Measurements from ENCODE around the gene SMIM33. TPM values are rescaled to one million over a fixed set of nuclear protein-coding genes. Genes with fewer than 3 reads are reported as not detected.
"Not testable (repeated sequence)": the region's sequence is repeated elsewhere in the genome, so short reads cannot be mapped to it uniquely, and the experiment has no call there.

The SMIM33 gene
- total RNA-seq, 5 donors from 2014 or later (not counting 1 experiment from before 2014, with no cell fraction given): 0.13 to 1.1 (median 0.47) TPM

- WGBS (ENCODE audit: insufficient coverage): 68% methylated on average over 4 of the region's 5 CpGs
- H3K27ac Mint-ChIP-seq: peak overlapping the region in 1 of 2 donors; percentile 58
- peak; percentile 61 to 68 (median 62) for ATAC-seq (replicated peaks in 1 of 4)
These were observed 42.6 kb downstream of the SMIM33 start for GRCh38 chr5:139513434-139513833.

DNA sequence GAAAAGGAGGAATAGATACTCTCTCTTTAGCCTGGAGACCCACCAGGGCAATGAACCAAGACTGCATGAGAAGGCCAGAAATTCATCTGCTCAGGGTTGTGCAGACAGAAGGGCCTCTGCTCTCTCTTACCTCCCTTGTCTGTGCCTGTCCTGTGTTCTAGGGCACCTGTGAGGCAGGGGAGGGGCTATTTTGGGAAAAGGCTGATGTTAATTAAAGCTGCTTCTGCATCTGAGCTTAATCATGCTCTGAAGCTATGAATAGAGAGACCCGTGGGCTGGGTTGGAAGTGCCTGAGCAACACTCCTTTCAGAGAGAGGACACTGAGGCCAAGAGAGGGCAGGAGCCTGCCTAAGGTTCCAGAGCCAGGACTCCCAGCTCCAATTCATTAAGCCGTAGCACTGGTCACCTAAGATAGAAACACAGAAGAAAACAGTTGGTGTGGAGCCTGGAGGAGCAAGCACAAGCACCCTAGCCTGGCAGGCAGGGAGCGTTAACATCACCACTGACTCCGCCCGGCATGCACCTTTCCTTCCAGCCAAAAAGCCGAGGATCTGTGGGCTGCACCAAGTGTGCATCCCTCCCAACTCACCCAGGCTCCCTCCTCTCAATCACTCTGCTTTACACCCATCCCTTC, 43.2 kb downstream of the SMIM33 start:
- 100% methylated on average over 1 of the region's 6 CpGs for WGBS (ENCODE audit: insufficient coverage)
- Mint-ChIP-seq H3K27ac (peak overlapping the region in 1 of 2 donors; percentile 58), H3K4me3 (peak overlapping the region in 1 of 3 donors; percentile 21), H3K27me3 (no peaks in the 10 kb centered on the region), H3K9me3 (no peaks in the 10 kb centered on the region), H3K36me3 (no peaks in the 10 kb centered on the region), H3K4me1 (peaks cover 46 to 56% (median 53%) of the 10 kb centered on the region in 3 donors)
- ATAC-seq (replicated peaks in 1 of 4) (no peak), DNase-seq (no peak)
- Histone ChIP-seq H3K36me3 (ENCODE audit: control insufficient read depth in 2 of 2, extremely low read depth in 1 of 2, insufficient read depth in 1 of 2, low read length in 1 of 2) (no peaks in the 10 kb centered on the region), H3K4me1 (ENCODE audit: control insufficient read depth in 1 of 2, extremely low read depth in 1 of 2, insufficient read depth in 2 of 2, low read length in 2 of 2) (peaks cover 6 to 45% of the 10 kb centered on the region in 2 experiments), H3K9me3 (no peaks in the 10 kb centered on the region), H3K27ac (ENCODE audit: low read length) (no peak overlapping the region), H3K27me3 (replicated peaks in 1 of 2; ENCODE audit: control insufficient read depth in 2 of 2, extremely low read depth in 1 of 2, insufficient read depth in 2 of 2, low read length in 1 of 2) (peaks cover 0 to 3% of the 10 kb centered on the region in 2 experiments), H3K4me3 (ENCODE audit: control insufficient read depth in 1 of 2, extremely low read depth in 1 of 2, low read length in 1 of 2) (no peak overlapping the region)
- POLR2A ChIA-PET: no interaction called here
- CTCF ChIA-PET: interaction anchor here (0.6 to 5.8 kb wide), 21 partner anchors 10 to 920 kb away, joined by 3 to 71 read pairs (median 4); partner anchors contain the start of genes STING1 (in 2 of the 2), DNAJC18 (in 1 of the 2) and SMIM33 (in 1 of the 2)

More at GRCh38 chr5:139513434-139513833, 42.6 kb downstream of the SMIM33 start:
- H3K27ac ChIP-seq (ENCODE audit: low read length); POLR2A ChIA-PET; H3K36me3 Mint-ChIP-seq; H3K36me3 ChIP-seq (ENCODE audit: control insufficient read depth in 2 of 2, extremely low read depth in 1 of 2, insufficient read depth in 1 of 2, low read length in 1 of 2); H3K4me3 ChIP-seq (ENCODE audit: control insufficient read depth in 1 of 2, extremely low read depth in 1 of 2, low read length in 1 of 2); H3K9me3 Mint-ChIP-seq; H3K27me3 Mint-ChIP-seq; H3K27me3 ChIP-seq (replicated peaks in 1 of 2; ENCODE audit: control insufficient read depth in 2 of 2, extremely low read depth in 1 of 2, insufficient read depth in 2 of 2, low read length in 1 of 2); H3K9me3 ChIP-seq: not testable (repeated sequence)
- Mint-ChIP-seq H3K4me3 (peak overlapping the region in 1 of 3 donors; percentile 21), H3K4me1 (peaks cover 40 to 52% (median 49%) of the 10 kb centered on the region in 3 donors)
- CTCF ChIA-PET: interaction anchor here (0.6 to 5.8 kb wide), 18 partner anchors 24 to 152 kb away, joined by 3 to 71 read pairs (median 4); partner anchors contain the start of genes STING1 (in 2 of the 2) and DNAJC18 (in 1 of the 2)
- H3K4me1 ChIP-seq (ENCODE audit: control insufficient read depth in 1 of 2, extremely low read depth in 1 of 2, insufficient read depth in 2 of 2, low read length in 2 of 2): peaks cover 6 to 42% of the 10 kb centered on the region in 2 experiments
- DNase-seq: peak; percentile 54 to 87 (median 73)

- WGBS (ENCODE audit: insufficient coverage): 33% methylated on average over 1 of the region's 2 CpGs
- H3K27ac Mint-ChIP-seq: no peak overlapping the region
- no peak for ATAC-seq (replicated peaks in 1 of 4)
- H3K27ac ChIP-seq (ENCODE audit: low read length): no peak overlapping the region
- no peak overlapping the region for H3K4me3 ChIP-seq (ENCODE audit: control insufficient read depth in 1 of 2, extremely low read depth in 1 of 2, low read length in 1 of 2)
- H3K9me3 ChIP-seq: no peaks in the 10 kb centered on the region
- H3K27me3 Mint-ChIP-seq: no peaks in the 10 kb centered on the region
- H3K9me3 Mint-ChIP-seq: no peaks in the 10 kb centered on the region
- DNase-seq: no peak
- peaks cover 46 to 57% (median 54%) of the 10 kb centered on the region in 3 donors for H3K4me1 Mint-ChIP-seq
- peaks cover 0 to 5% of the 10 kb centered on the region in 2 experiments for H3K27me3 ChIP-seq (replicated peaks in 1 of 2; ENCODE audit: control insufficient read depth in 2 of 2, extremely low read depth in 1 of 2, insufficient read depth in 2 of 2, low read length in 1 of 2)
- ChIA-PET CTCF (interaction anchor here (0.5 to 5.8 kb wide), 16 partner anchors 10 to 920 kb away, joined by 3 to 71 read pairs (median 4); partner anchors contain the start of gene SMIM33 (in 1 of the 2)), POLR2A (no interaction called here)
- H3K4me1 ChIP-seq (ENCODE audit: control insufficient read depth in 1 of 2, extremely low read depth in 1 of 2, insufficient read depth in 2 of 2, low read length in 2 of 2): peaks cover 6 to 45% of the 10 kb centered on the region in 2 experiments
- H3K4me3 Mint-ChIP-seq: no peak overlapping the region
- no peaks in the 10 kb centered on the region for H3K36me3 Mint-ChIP-seq
- H3K36me3 ChIP-seq (ENCODE audit: control insufficient read depth in 2 of 2, extremely low read depth in 1 of 2, insufficient read depth in 1 of 2, low read length in 1 of 2): no peaks in the 10 kb centered on the region
These were observed 43.7 kb downstream of the SMIM33 start for GRCh38 chr5:139514486-139514856.

DNA sequence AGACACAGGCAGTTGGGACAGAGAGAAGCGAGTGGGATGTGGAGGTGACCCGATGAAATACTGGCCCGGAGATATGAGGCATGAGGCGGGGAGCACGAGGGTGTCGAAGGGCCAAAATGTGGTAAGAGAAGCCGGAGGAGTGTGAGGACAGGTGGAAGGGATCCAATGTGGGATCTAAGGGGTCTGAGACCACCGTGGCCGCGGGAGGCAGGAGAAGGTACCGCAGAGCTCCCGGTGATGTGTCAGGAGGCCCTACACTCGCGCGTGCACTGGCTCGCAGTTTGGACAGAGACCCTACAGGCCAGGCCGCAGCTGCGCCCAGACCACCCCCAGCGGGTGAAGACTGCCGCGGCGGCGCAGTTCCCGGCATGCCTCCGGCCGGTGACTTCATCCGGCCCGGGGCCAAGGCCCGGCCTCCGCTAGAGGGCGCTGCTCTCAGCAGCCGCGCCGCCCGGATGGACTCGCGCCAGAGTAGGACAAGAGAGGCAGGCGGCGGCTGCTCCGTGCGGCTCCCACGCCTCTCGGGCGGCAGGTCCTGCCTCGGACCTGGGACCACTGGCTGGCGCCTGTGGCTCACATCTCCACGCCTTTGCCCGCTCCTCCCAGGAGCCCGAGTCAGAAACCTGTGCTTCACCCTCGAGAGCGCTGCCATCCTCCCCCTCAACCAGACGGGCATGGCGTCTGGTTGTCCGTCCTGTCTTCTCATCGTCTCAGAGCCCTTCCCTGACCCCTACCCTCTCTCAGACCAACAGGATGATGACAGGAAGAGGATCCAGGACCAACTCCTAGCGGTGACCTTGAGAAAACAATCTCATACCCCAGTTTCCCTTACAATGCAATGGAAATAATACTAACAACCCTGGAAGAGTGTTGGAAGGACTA, 47.1 kb downstream of the SMIM33 start:
- Histone ChIP-seq H3K4me3 (ENCODE audit: control insufficient read depth in 1 of 2, extremely low read depth in 1 of 2, low read length in 1 of 2) (peak overlapping the region; percentile 61 to 66), H3K27me3 (replicated peaks in 1 of 2; ENCODE audit: control insufficient read depth in 2 of 2, extremely low read depth in 1 of 2, insufficient read depth in 2 of 2, low read length in 1 of 2) (peaks cover 0 to 5% of the 10 kb centered on the region in 2 experiments), H3K9me3 (no peaks in the 10 kb centered on the region), H3K4me1 (ENCODE audit: control insufficient read depth in 1 of 2, extremely low read depth in 1 of 2, insufficient read depth in 2 of 2, low read length in 2 of 2) (peaks cover 2 to 21% of the 10 kb centered on the region in 2 experiments), H3K27ac (ENCODE audit: low read length) (peak overlapping the region; percentile 83), H3K36me3 (ENCODE audit: control insufficient read depth in 2 of 2, extremely low read depth in 1 of 2, insufficient read depth in 1 of 2, low read length in 1 of 2) (no peaks in the 10 kb centered on the region)
- H3K9me3 Mint-ChIP-seq: no peaks in the 10 kb centered on the region
- ATAC-seq (replicated peaks in 1 of 4) (peak; percentile 93 to 96 (median 94)), DNase-seq (peak; percentile 69 to 93 (median 84))
- ChIA-PET POLR2A (interaction anchor here in 1 of 2 donors (0.6 kb wide), 1 partner anchor 45 kb away, joined by 4 read pairs; no protein-coding TSS in a partner anchor), CTCF (interaction anchor here (0.6 to 2.8 kb wide), 8 partner anchors 15 to 214 kb away, joined by 3 to 22 read pairs (median 5); partner anchors contain the start of gene DNAJC18 (in 1 of the 2))
- H3K27ac Mint-ChIP-seq: peak overlapping the region; percentile 87 to 88
- H3K4me3 Mint-ChIP-seq: peak overlapping the region; percentile 75 to 88 (median 83)
- 4% methylated on average over 55 of the region's 56 CpGs for WGBS (ENCODE audit: insufficient coverage)
- peaks cover 18 to 25% (median 24%) of the 10 kb centered on the region in 3 donors for H3K4me1 Mint-ChIP-seq
- H3K27me3 Mint-ChIP-seq: no peaks in the 10 kb centered on the region
- no peaks in the 10 kb centered on the region for H3K36me3 Mint-ChIP-seq

Other genes starting within 250 kb of the SMIM33 start
- gene MATR3, start 177.3 kb upstream of the SMIM33 start, total RNA-seq: 100 to 1,000 TPM; 187 to 359 (median 200) TPM
- 100 to 1,000 TPM in 4 of 5 donors, 10 to 100 TPM in 1; 96.5 to 119 (median 101) TPM for gene PAIP2, start 129.2 kb upstream of the SMIM33 start, total RNA-seq
- gene SLC23A1, start 87.7 kb upstream of the SMIM33 start, total RNA-seq: under 1 TPM in 2 of 5 donors, not detected in 3; 0.15 to 0.86 TPM
- 1 to 10 TPM; 2.2 to 6.5 (median 5.0) TPM for gene MZB1, start 81.1 kb upstream of the SMIM33 start, total RNA-seq
- 1 to 10 TPM in 3 of 5 donors, under 1 TPM in 2; 0.58 to 1.7 (median 1.5) TPM for gene PROB1, start 75.9 kb upstream of the SMIM33 start, total RNA-seq
- 1 to 10 TPM; 3.6 to 9.0 (median 4.8) TPM for gene SPATA24, start 66.9 kb upstream of the SMIM33 start, total RNA-seq
- 1 to 10 TPM; 4.7 to 7.2 (median 6.4) TPM for gene DNAJC18, start 31.5 kb upstream of the SMIM33 start, total RNA-seq
- gene ECSCR, start 8.3 kb upstream of the SMIM33 start, total RNA-seq: under 1 TPM in 1 of 5 donors, not detected in 4; 0.70 TPM
- gene STING1, start 11.8 kb downstream of the SMIM33 start, total RNA-seq: 100 to 1,000 TPM; 102 to 181 (median 138) TPM
- 100 to 1,000 TPM; 138 to 176 (median 152) TPM for gene UBE2D2, start 90.3 kb downstream of the SMIM33 start, total RNA-seq
- 1 to 10 TPM; 5.1 to 7.6 (median 6.2) TPM for gene CXXC5, start 177.3 kb downstream of the SMIM33 start, total RNA-seq

All from T-cell (primary cell).